Heart left ventricle (tissue), 16 donors: Measurements from ENCODE around the gene CACNA1S. TPM values are rescaled to one million over a fixed set of nuclear protein-coding genes. Genes with fewer than 3 reads are reported as not detected.

Experiments used
- ATAC-seq, 4 donors: fragments of 200-7000 bp; cut with Tn5 transposase; one replicate each; pipeline ENCODE4 v1.9.1; 2020 to 2022; ENCODE audit warnings: moderate library complexity in 4 of 4, mild to moderate bottlenecking in 3 of 4, moderate number of reproducible peaks in 1 of 4
- DNase-seq, 5 donors: peaks; one replicate each; pipeline ENCODE4 v3.0.0-alpha.2; 2020
- H3K27ac ChIP-seq, 12 donors: fragments of 200-600 bp; sonication (generic) in 4 of 12; one replicate each; pipeline versions ENCODE4 v1.5.0 to v1.8.0; 2016 to 2022; ENCODE audit warnings: mild to moderate bottlenecking in 2 of 12
- H3K27me3 ChIP-seq, 9 donors: fragments of 200-600 bp; sonication (generic) in 2 of 9; one replicate each; pipeline versions ENCODE4 v1.5.1 to v1.8.0; 2016 to 2022; ENCODE audit warnings: mild to moderate bottlenecking in 3 of 9
- H3K36me3 ChIP-seq, 9 donors: fragments of 200-600 bp; sonication (generic) in 2 of 9; one replicate each; pipeline versions ENCODE4 v1.5.0 to v1.8.0; 2018 to 2022; ENCODE audit warnings: mild to moderate bottlenecking in 2 of 9
- H3K4me1 ChIP-seq, 12 donors: fragments of 200-600 bp; sonication (generic) in 4 of 12; one replicate each; pipeline versions ENCODE4 v1.5.0 to v1.8.0; 2016 to 2022; ENCODE audit warnings: mild to moderate bottlenecking in 3 of 12
- H3K4me3 ChIP-seq, 12 donors: fragments of 200-600 bp; sonication (generic) in 4 of 12; one replicate each; pipeline versions ENCODE4 v1.5.0 to v1.8.0; 2017 to 2022; ENCODE audit warnings: mild to moderate bottlenecking in 9 of 12, moderate library complexity in 4 of 12
- H3K9me3 ChIP-seq, 12 donors: fragments of 200-600 bp; sonication (generic) in 4 of 12; one replicate each; pipeline versions ENCODE4 v1.5.0 to v1.8.0; 2016 to 2022; ENCODE audit warnings: mild to moderate bottlenecking in 1 of 12
- CTCF ChIP-seq, 12 donors: fragments of 200-600 bp; sonication (generic) in 4 of 12; IDR thresholded peaks; one replicate each; pipeline versions ENCODE4 v1.5.0 to v1.8.0; 2018 to 2022; ENCODE audit warnings: antibody characterized with exemption in 12 of 12, mild to moderate bottlenecking in 5 of 12
- POLR2A ChIP-seq, 2 donors: fragments of 450-650 bp; IDR thresholded peaks; one replicate each; pipeline ENCODE4 v1.6.1; 2017; ENCODE audit warnings: antibody characterized with exemption in 2 of 2, mild to moderate bottlenecking in 2 of 2, moderate library complexity in 2 of 2
- WGBS, 4 donors: extraction: QIAGEN DNeasy Blood & Tissue Kit in 2 of 4; methylation state at CpG; one replicate each; pipeline versions ENCODE4 v1.1.5 to v1.1.7; 2013 to 2018; 5-methylcytosine and 5-hydroxymethylcytosine counted together
- intact Hi-C, 10 donors: fragments of 100-400 bp; cut with DNase I; formaldehyde crosslinking; loops; one replicate each; pipeline versions ENCODE4 v1.11.1 to v1.14.2; 2022
- polyA plus RNA-seq, 2 donors: library from polyadenylated mRNA; stranded (reverse); fragments of 200-250 nt; gene quantifications; one replicate each; pipeline ENCODE4 v1.2.3, GENCODE V29; 2013
- total RNA-seq, 9 donors: library from RNA; depleted of rRNA in 2 of 9; stranded (reverse); fragments of >200 nt in 2 of 9; fragmentation: NEBNext Ultra II Directional in 3 of 9; extraction: Animal tissue kit (Norgen Biotek cat#: 25700) in 3 of 9; gene quantifications; one replicate each; pipeline versions ENCODE4 v1.1.0 to v1.2.4, GENCODE V29; 2016 to 2023
- donor health status: ischemic (EF 13 %, LVEDD 7.1; RV severe dilation, severe dysfunction).
- donor health status: healthy with polysubstance abuse.
- donor health status: DM: no; HTN: yes; CAD: no.
- donor health status: DM: no; HTN: no; CAD: no.
- donor health status: ischemic (EF 25% LVEDD 6.9; RV normal size, moderate dysfunction).
- donor health status: ischemic (EF 25% LVEDD 5.7; RV mildly dilated, moderate dysfunction).
- donor health status: healthy.
- donor health status: DM: yes; HTN: yes; CAD: no.
- donor health status: ischemic (EF 35%, LVEDD 5.7; RV mildly dilated, moderate dysfunction).
- donor health status: nonischemic (EF 11% LVEDD 7.7; RV severe dilation, severe dysfunction).
- donor health status: DM: yes; HTN: yes; CAD: no.
- donor health status: PGD.
- donor health status: ischemic (EF 29% LVEDD 5.4; RV normal size, mild dysfunction).
- donor health status: nonischemic (EF 23%, LVEDD 6.1; RV moderate dilation, normal function).

Gene CACNA1S
- total and polyA plus RNA-seq, 11 donors: not detected

DNA sequence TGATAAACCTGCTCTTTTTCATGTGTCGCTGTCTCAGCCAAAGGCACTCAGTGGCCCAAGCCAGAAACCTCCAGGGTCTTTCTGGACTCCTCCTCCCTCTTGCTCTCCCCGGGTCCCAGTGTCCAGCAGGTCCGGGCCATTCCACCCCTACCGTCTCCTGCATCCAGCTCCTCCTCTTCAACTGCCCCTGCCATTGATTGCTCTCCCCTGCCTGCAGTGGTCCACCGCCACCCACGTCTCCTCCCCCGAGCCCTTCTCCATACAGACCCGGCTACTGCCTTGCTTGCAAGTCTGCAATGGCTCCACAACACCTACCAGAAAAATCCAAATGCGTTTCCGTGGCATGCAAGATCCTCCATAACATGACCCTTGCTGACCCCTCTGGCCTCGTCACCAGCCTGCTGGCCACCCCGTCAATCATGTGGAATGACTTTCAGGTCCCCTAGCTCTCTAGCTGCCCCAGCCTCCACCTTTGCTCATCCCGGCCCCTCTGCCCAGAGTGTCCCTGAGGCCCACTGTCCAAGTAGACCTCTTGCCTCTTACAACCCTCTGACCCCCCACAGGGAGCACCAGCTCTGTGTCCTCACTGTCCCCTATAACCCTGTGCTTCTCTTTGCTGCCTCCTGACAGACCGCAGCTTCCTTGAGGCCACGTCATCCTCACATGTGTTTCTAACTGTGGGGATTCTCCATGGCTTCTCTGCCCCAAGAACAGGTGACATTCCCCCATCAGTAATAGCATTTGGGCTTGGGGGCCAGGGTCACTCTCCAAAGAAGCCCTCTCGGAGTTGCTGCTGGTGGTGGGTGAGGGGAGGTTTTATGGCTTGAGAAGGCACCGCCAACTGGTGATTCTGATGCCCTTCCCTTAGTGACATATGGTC is 15.0 kb downstream of the CACNA1S start:
- WGBS, 4 donors: 80 to 87% (median 85%) methylated on average over 17 of the region's 17 CpGs
- intact Hi-C loops: loop anchor here in 1 of 10 donors (5.0 kb wide), 1 partner anchor 540 kb away; no protein-coding TSS in a partner anchor
- no peaks in the 10 kb centered on the region for H3K4me1 ChIP-seq

DNA sequence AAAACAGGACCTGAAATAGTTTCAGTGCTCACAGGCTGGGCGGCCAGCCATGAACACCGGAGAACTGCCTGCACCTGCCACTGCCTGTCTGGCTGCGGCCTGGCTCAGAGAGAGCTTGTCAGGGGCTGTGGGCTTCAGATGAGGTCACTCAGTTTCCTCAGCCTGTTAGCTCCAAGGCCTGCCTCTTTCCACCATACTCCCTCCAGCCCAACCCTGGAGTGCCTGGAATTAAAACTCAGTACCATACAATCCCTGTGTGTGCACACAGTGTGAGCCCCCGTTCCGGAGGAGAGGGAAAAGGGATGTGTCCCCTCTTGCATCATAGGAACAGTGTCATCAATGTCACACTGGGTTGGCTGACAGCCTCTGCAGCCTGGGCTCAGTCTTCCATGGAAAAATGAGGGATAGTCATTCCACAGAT is 16.2 kb downstream of the CACNA1S start:
- H3K9me3 ChIP-seq: no peaks in the 10 kb centered on the region
- no peak for ATAC-seq
- WGBS, 4 donors: 69 to 73% (median 72%) methylated on average over 5 of the region's 5 CpGs
- DNase-seq: no peak
- no peak overlapping the region for H3K4me3 ChIP-seq
- no peaks in the 10 kb centered on the region for H3K36me3 ChIP-seq
- TF ChIP-seq CTCF (IDR thresholded peaks at IDR 0.05) (no peak), POLR2A (IDR thresholded peaks at IDR 0.05) (no peak)
- intact Hi-C loops: loop anchor here in 1 of 10 donors (5.0 kb wide), 1 partner anchor 539 kb away; no protein-coding TSS in a partner anchor
- no peaks in the 10 kb centered on the region for H3K27me3 ChIP-seq
- H3K4me1 ChIP-seq: no peaks in the 10 kb centered on the region
- no peak overlapping the region for H3K27ac ChIP-seq

More for the DNA sequence above, 15.0 kb downstream of the CACNA1S start:
- TF ChIP-seq POLR2A (IDR thresholded peaks at IDR 0.05) (no peak), CTCF (IDR thresholded peaks at IDR 0.05) (no peak)
- ATAC-seq (no peak), DNase-seq (no peak)
- no peaks in the 10 kb centered on the region for H3K36me3 ChIP-seq
- no peak overlapping the region for H3K27ac ChIP-seq
- H3K9me3 ChIP-seq: no peaks in the 10 kb centered on the region
- no peak overlapping the region for H3K4me3 ChIP-seq
- no peaks in the 10 kb centered on the region for H3K27me3 ChIP-seq

- DNase-seq (no peak), ATAC-seq (no peak)
- WGBS, 4 donors: 83 to 97% (median 92%) methylated on average over 2 of the region's 2 CpGs
- Histone ChIP-seq H3K4me1 (no peaks in the 10 kb centered on the region), H3K9me3 (no peaks in the 10 kb centered on the region), H3K27me3 (no peaks in the 10 kb centered on the region), H3K27ac (no peak overlapping the region), H3K36me3 (no peaks in the 10 kb centered on the region), H3K4me3 (no peak overlapping the region)
- TF ChIP-seq POLR2A (IDR thresholded peaks at IDR 0.05): no peak
- no peak for TF ChIP-seq CTCF (IDR thresholded peaks at IDR 0.05)
- intact Hi-C loops: loop anchor here in 1 of 10 donors (5.0 kb wide), 1 partner anchor 538 kb away; no protein-coding TSS in a partner anchor
These were observed 16.6 kb downstream of the CACNA1S start for GRCh38 chr1:201095581-201095980.

DNA sequence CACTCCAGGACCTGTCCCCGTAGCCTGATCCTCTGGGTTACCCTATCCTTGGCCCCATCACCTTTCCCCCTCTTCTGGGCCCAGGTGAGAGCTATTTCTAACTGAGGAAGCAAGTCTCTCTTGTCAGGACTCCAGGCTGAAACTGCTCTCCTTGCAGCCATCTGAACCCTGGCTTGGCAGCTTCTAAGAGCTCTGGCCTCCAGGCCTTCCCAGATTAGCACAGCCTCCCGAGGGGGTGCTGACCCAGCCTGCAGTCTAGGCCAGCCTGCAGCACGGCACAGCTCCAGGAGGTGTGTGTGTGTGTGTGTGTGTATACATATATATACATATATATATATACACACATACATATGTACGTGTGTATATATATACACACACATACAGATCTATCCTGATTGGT is 17.4 kb downstream of the CACNA1S start:
- H3K27ac ChIP-seq: no peak overlapping the region
- ATAC-seq: peak in 1 of 4 donors; percentile 42

More for the DNA sequence above, 17.4 kb downstream of the CACNA1S start:
- intact Hi-C loops: loop anchor here in 1 of 10 donors (5.0 kb wide), 1 partner anchor 538 kb away; no protein-coding TSS in a partner anchor
- Histone ChIP-seq H3K27me3 (no peaks in the 10 kb centered on the region), H3K4me3 (no peak overlapping the region), H3K4me1 (no peaks in the 10 kb centered on the region), H3K36me3 (no peaks in the 10 kb centered on the region), H3K9me3 (no peaks in the 10 kb centered on the region)
- TF ChIP-seq CTCF (IDR thresholded peaks at IDR 0.05): no peak
- TF ChIP-seq POLR2A (IDR thresholded peaks at IDR 0.05): no peak
- WGBS, 4 donors: 53 to 94% (median 73%) methylated on average over 2 to 4 of the region's 4 CpGs
- DNase-seq: no peak
